Naive thymus-derived CD4-positive, alpha-beta T cell (primary cell): ENCODE measurements around the gene TSPAN31. TPM values are rescaled to one million over a fixed set of nuclear protein-coding genes. Genes with fewer than 3 reads are reported as not detected.

Source experiments
- ATAC-seq: fragments of 150-1000 bp; cut with Tn5 transposase; 2 replicates; pipeline ENCODE4 v1.10.0; 2021; ENCODE audit warnings: mild to moderate bottlenecking, moderate library complexity
- CTCF ChIA-PET: fragments of 350-600 bp; sonication (Branson Sonifier 250); formaldehyde crosslinking; loops from one replicate; lab custom pipeline; 2021; ENCODE audit warnings: antibody characterized with exemption; lab: Charles Lee
- POLR2A ChIA-PET: fragments of 350-600 bp; sonication (Branson Sonifier 250); formaldehyde crosslinking; loops from one replicate; lab custom pipeline; 2021; ENCODE audit warnings: antibody characterized with exemption, inconsistent platforms; lab: Charles Lee
- DNase-seq, 9 donors: peaks; one replicate each; pipeline versions ENCODE4 v3.0.0 to v3.0.0-alpha.2; 2020 to 2022; ENCODE audit warnings: mixed read lengths in 1 of 9
- H3K27ac ChIP-seq: one replicate; pipeline ENCODE4 v1.7.0; 2013; ENCODE audit warnings: mild to moderate bottlenecking, low read depth, low read length, moderate library complexity
- H3K27me3 ChIP-seq, 2 donors: one replicate each; pipeline ENCODE4 v1.7.0; 2013; ENCODE audit warnings: low read length in 2 of 2, mild to moderate bottlenecking in 2 of 2, moderate library complexity in 2 of 2; ENCODE audit not compliant: control insufficient read depth in 2 of 2, insufficient read depth in 2 of 2
- H3K36me3 ChIP-seq, 3 experiments: 1 replicate in 2 of 3; 2 replicates in 1 of 3; pipeline ENCODE4 v1.7.0; 2013; ENCODE audit warnings: low read length in 3 of 3, mild to moderate bottlenecking in 3 of 3, moderate library complexity in 1 of 3; ENCODE audit not compliant: insufficient read depth in 3 of 3, control insufficient read depth in 2 of 3
- H3K4me1 ChIP-seq, 2 donors: one replicate each; pipeline ENCODE4 v1.7.0; 2013; ENCODE audit warnings: low read length in 2 of 2, mild to moderate bottlenecking in 2 of 2, moderate library complexity in 1 of 2; ENCODE audit not compliant: control insufficient read depth in 2 of 2, insufficient read depth in 2 of 2
- H3K4me3 ChIP-seq: 2 replicates; pipeline ENCODE4 v1.7.0; 2013; ENCODE audit warnings: mild to moderate bottlenecking, low read length
- H3K9me3 ChIP-seq, 3 experiments: 1 replicate in 2 of 3; 2 replicates in 1 of 3; pipeline ENCODE4 v1.7.0; 2013; ENCODE audit warnings: low read length in 3 of 3; ENCODE audit not compliant: control insufficient read depth in 2 of 3
- H3K27ac Mint-ChIP-seq, 9 donors: one replicate each; pipeline ENCODE4 v1.8.0; 2020 to 2022; ENCODE audit warnings: mixed read lengths in 9 of 9, mild to moderate bottlenecking in 8 of 9, moderate library complexity in 5 of 9, inconsistent platforms in 2 of 9
- H3K27me3 Mint-ChIP-seq, 5 donors: one replicate each; pipeline ENCODE4 v1.8.0; 2021 to 2022; ENCODE audit warnings: mixed read lengths in 5 of 5, mild to moderate bottlenecking in 1 of 5
- H3K36me3 Mint-ChIP-seq, 5 donors: one replicate each; pipeline ENCODE4 v1.8.0; 2020 to 2022; ENCODE audit warnings: mixed read lengths in 5 of 5, mild to moderate bottlenecking in 3 of 5, inconsistent platforms in 1 of 5
- H3K4me1 Mint-ChIP-seq, 7 donors: one replicate each; pipeline ENCODE4 v1.8.0; 2020 to 2022; ENCODE audit warnings: mixed read lengths in 7 of 7, mild to moderate bottlenecking in 3 of 7, inconsistent platforms in 1 of 7
- H3K4me3 Mint-ChIP-seq, 10 donors: one replicate each; pipeline ENCODE4 v1.8.0; 2020 to 2022; ENCODE audit warnings: mild to moderate bottlenecking in 10 of 10, mixed read lengths in 10 of 10, moderate library complexity in 6 of 10, inconsistent platforms in 2 of 10
- H3K9me3 Mint-ChIP-seq, 11 donors: one replicate each; pipeline ENCODE4 v1.8.0; 2020 to 2022; ENCODE audit warnings: mixed read lengths in 11 of 11, mild to moderate bottlenecking in 4 of 11, inconsistent platforms in 1 of 11, moderate library complexity in 1 of 11
- intact Hi-C, 2 donors: fragments of 100-400 bp; cut with micrococcal nuclease; formaldehyde crosslinking; loops; one replicate each; pipeline ENCODE4 v1.15.1; 2023
- polyA plus RNA-seq, 2 donors: library from polyadenylated mRNA; unstranded; fragments of 300-500 nt; fragmentation: Illumina TruSeq; gene quantifications; one replicate each; pipeline ENCODE4 v1.2.3, GENCODE V29; 2021
- total RNA-seq, 6 experiments: library from RNA in 5 of 6; stranded (reverse) in 5 of 6; gene quantifications; 1 replicate in 5 of 6; 2 replicates in 1 of 6; pipeline ENCODE4 v1.2.3 and lab custom pipeline; 2021 to 2026

TSPAN31 gene
- total RNA-seq = 10 to 100 TPM; 12.3 to 23.9 (median 20.3) TPM
- polyA plus RNA-seq = 10 to 100 TPM; 50.1 to 50.5 TPM
- 17.5 reads per million, percentile 47 among the genes with 10 or more reads in this experiment for total RNA-seq (lab: John Stamatoyannopoulos, UW)

GRCh38 chr12:57744777-57745484 is at the start of gene TSPAN31:
Gene TSPAN31 (plus strand): TSS chr12:57745039. CDS start chr12:57745155, 116 bp downstream.
- Histone ChIP-seq H3K9me3 (no peaks in the 10 kb centered on the region), H3K36me3 (peaks cover 0 to 23% (median 5%) of the 10 kb centered on the region in 3 experiments), H3K4me3 (peak within 1 kb of the TSS; percentile 92), H3K27me3 (no peaks in the 10 kb centered on the region), H3K4me1 (peaks cover 33 to 34% of the 10 kb centered on the region in 2 donors), H3K27ac (peak within 1 kb of the TSS; percentile 91)
- intact Hi-C loops = loop anchor here (1.0 to 10.0 kb wide), 9 partner anchors 7 to 1818 kb away; partner anchors contain the start of genes CDK4 (in 2 of the 2), RPL41 (in 2 of the 2), ZC3H10 (in 2 of the 2) and ARHGAP9 (in 1 of the 2)
- peaks cover 35 to 64% (median 52%) of the 10 kb centered on the region in 7 donors for H3K4me1 Mint-ChIP-seq
- peak; percentile 89 for ATAC-seq
- H3K27ac Mint-ChIP-seq = peak within 1 kb of the TSS; percentile 88 to 97 (median 95)
- peaks cover 0 to 13% (median 4%) of the 10 kb centered on the region in 5 donors for H3K36me3 Mint-ChIP-seq
- H3K4me3 Mint-ChIP-seq = peak within 1 kb of the TSS; percentile 82 to 100 (median 91)
- peak; percentile 70 to 97 (median 94) for DNase-seq
- CTCF ChIA-PET = interaction anchor here (1.1 to 1.9 kb wide), 3 partner anchors 12 to 117 kb away, joined by 3 to 10 read pairs (median 4); partner anchors contain the start of genes EEF1AKMT3 and METTL1
- peaks cover 0 to 2% (median 0%) of the 10 kb centered on the region in 11 donors for H3K9me3 Mint-ChIP-seq
- POLR2A ChIA-PET = interaction anchor here (0.6 to 2.2 kb wide), 6 partner anchors 9 to 213 kb away, joined by 3 to 12 read pairs (median 4); no protein-coding TSS in a partner anchor
- H3K27me3 Mint-ChIP-seq = no peaks in the 10 kb centered on the region

- H3K27me3 Mint-ChIP-seq = peaks cover 0 to 6% (median 0%) of the 10 kb centered on the region in 5 donors
- intact Hi-C loops = loop anchor here in 1 of 2 donors (10.0 kb wide), 1 partner anchor 241 kb away; the partner anchor contains the start of genes GLI1 and INHBE
- ChIA-PET CTCF (no interaction called here), POLR2A (no interaction called here)
- peaks cover 9 to 49% (median 15%) of the 10 kb centered on the region in 3 experiments for H3K36me3 ChIP-seq
- H3K4me3 ChIP-seq = no peak overlapping the region
- H3K27ac ChIP-seq = no peak overlapping the region
- H3K9me3 ChIP-seq = no peaks in the 10 kb centered on the region
- DNase-seq (no peak), ATAC-seq (no peak)
- peaks cover 6 to 46% (median 41%) of the 10 kb centered on the region in 5 donors for H3K36me3 Mint-ChIP-seq
- peak overlapping the region in 7 of 10 donors; percentile 18 to 70 (median 31) for H3K4me3 Mint-ChIP-seq
- peaks cover 10 to 23% of the 10 kb centered on the region in 2 donors for H3K4me1 ChIP-seq
- peaks cover 3 to 23% (median 13%) of the 10 kb centered on the region in 7 donors for H3K4me1 Mint-ChIP-seq
- H3K9me3 Mint-ChIP-seq = no peaks in the 10 kb centered on the region
- peak overlapping the region in 1 of 9 donors; percentile 41 for H3K27ac Mint-ChIP-seq
- no peaks in the 10 kb centered on the region for H3K27me3 ChIP-seq
These were observed 48.9 kb upstream of the TSPAN31 start for GRCh38 chr12:57695770-57696432.

GRCh38 chr12:57697076-57697475 is 47.8 kb upstream of the TSPAN31 start:
- CTCF ChIA-PET = no interaction called here
- Histone ChIP-seq H3K4me1 (peaks cover 11 to 23% of the 10 kb centered on the region in 2 donors), H3K27ac (no peak overlapping the region), H3K4me3 (no peak overlapping the region), H3K36me3 (peaks cover 9 to 49% (median 15%) of the 10 kb centered on the region in 3 experiments), H3K27me3 (no peaks in the 10 kb centered on the region), H3K9me3 (no peaks in the 10 kb centered on the region)
- H3K4me3 Mint-ChIP-seq = peak overlapping the region in 2 of 10 donors; percentile 15 to 39
- H3K27ac Mint-ChIP-seq = peak overlapping the region in 1 of 9 donors; percentile 41
- ATAC-seq = no peak
- no peak for DNase-seq
- H3K36me3 Mint-ChIP-seq = peaks cover 6 to 47% (median 40%) of the 10 kb centered on the region in 5 donors
- H3K9me3 Mint-ChIP-seq = no peaks in the 10 kb centered on the region
- H3K4me1 Mint-ChIP-seq = peaks cover 3 to 23% (median 13%) of the 10 kb centered on the region in 7 donors
- H3K27me3 Mint-ChIP-seq = peaks cover 0 to under 1% (median 0%) of the 10 kb centered on the region in 5 donors
- POLR2A ChIA-PET = no interaction called here
- intact Hi-C loops = loop anchor here in 1 of 2 donors (10.0 kb wide), 1 partner anchor 242 kb away; the partner anchor contains the start of genes GLI1 and INHBE

GRCh38 chr12:57698414-57698813 is 46.4 kb upstream of the TSPAN31 start:
- POLR2A ChIA-PET = interaction anchor here (0.7 kb wide), 2 partner anchors 43 to 152 kb away, joined by 3 to 4 read pairs; no protein-coding TSS in a partner anchor
- Histone ChIP-seq H3K9me3 (peaks cover 0 to 4% (median 0%) of the 10 kb centered on the region in 3 experiments), H3K27me3 (no peaks in the 10 kb centered on the region), H3K4me1 (peaks cover 13 to 17% of the 10 kb centered on the region in 2 donors), H3K4me3 (no peak overlapping the region), H3K36me3 (peaks cover 9 to 59% (median 15%) of the 10 kb centered on the region in 3 experiments), H3K27ac (no peak overlapping the region)
- Mint-ChIP-seq H3K36me3 (peaks cover 12 to 61% (median 54%) of the 10 kb centered on the region in 5 donors), H3K4me3 (no peak overlapping the region), H3K27me3 (no peaks in the 10 kb centered on the region), H3K9me3 (peaks cover 0 to 9% (median 2%) of the 10 kb centered on the region in 11 donors), H3K4me1 (peaks cover 3 to 27% (median 13%) of the 10 kb centered on the region in 7 donors), H3K27ac (no peak overlapping the region)
- DNase-seq (no peak), ATAC-seq (no peak)
- intact Hi-C loops = loop anchor here in 1 of 2 donors (10.0 kb wide), 1 partner anchor 244 kb away; the partner anchor contains the start of genes GLI1 and INHBE
- CTCF ChIA-PET = no interaction called here

GRCh38 chr12:57700317-57700716 is 44.5 kb upstream of the TSPAN31 start:
- peaks cover 12 to 73% (median 69%) of the 10 kb centered on the region in 5 donors for H3K36me3 Mint-ChIP-seq
- H3K4me1 Mint-ChIP-seq = peaks cover 3 to 27% (median 13%) of the 10 kb centered on the region in 7 donors
- H3K9me3 Mint-ChIP-seq = peaks cover 0 to 19% (median 6%) of the 10 kb centered on the region in 11 donors
- Histone ChIP-seq H3K4me1 (peaks cover 3 to 6% of the 10 kb centered on the region in 2 donors), H3K27ac (no peak overlapping the region), H3K9me3 (peaks cover 0 to 4% (median 0%) of the 10 kb centered on the region in 3 experiments), H3K36me3 (peaks cover 9 to 63% (median 15%) of the 10 kb centered on the region in 3 experiments), H3K27me3 (no peaks in the 10 kb centered on the region), H3K4me3 (no peak overlapping the region)
- intact Hi-C loops = no loop called here
- H3K27ac Mint-ChIP-seq = peak overlapping the region in 4 of 9 donors; percentile 16 to 80 (median 36)
- DNase-seq = no peak
- no peak overlapping the region for H3K4me3 Mint-ChIP-seq
- ATAC-seq = no peak
- no peaks in the 10 kb centered on the region for H3K27me3 Mint-ChIP-seq
- ChIA-PET CTCF (no interaction called here), POLR2A (interaction anchor here (0.9 kb wide), 1 partner anchor 40 kb away, joined by 3 read pairs; no protein-coding TSS in a partner anchor)
